Hepatocyte (in vitro differentiated cells): ENCODE measurements around the gene INPP4B. TPM values are rescaled to one million over a fixed set of nuclear protein-coding genes. Genes with fewer than 3 reads are reported as not detected.
"Not testable (repeated sequence)": the region's sequence is repeated elsewhere in the genome, so short reads cannot be mapped to it uniquely, and the experiment has no call there.

Experiments used
- DNase-seq: peaks from one replicate; pipeline ENCODE4 v3.0.0-alpha.2; 2016; ENCODE audit warnings: low spot score
- H2AFZ ChIP-seq: fragments of 200-600 bp; sonication (generic); 2 replicates; pipeline ENCODE4 v1.6.0; 2016; ENCODE audit warnings: antibody characterized with exemption, mild to moderate bottlenecking
- H3K27ac ChIP-seq: fragments of 200-600 bp; sonication (generic); 2 replicates; pipeline ENCODE4 v1.5.1; 2016; ENCODE audit warnings: mild to moderate bottlenecking
- H3K27me3 ChIP-seq: fragments of 200-600 bp; sonication (generic); 2 replicates; pipeline ENCODE4 v1.6.1; 2016
- H3K36me3 ChIP-seq: fragments of 200-600 bp; sonication (generic); replicated peaks from 2 replicates; pipeline ENCODE4 v1.5.1; 2016; ENCODE audit warnings: low read depth; ENCODE audit not compliant: insufficient read depth
- H3K4me1 ChIP-seq: fragments of 200-600 bp; sonication (generic); 2 replicates; pipeline ENCODE4 v1.5.1; 2016; ENCODE audit warnings: mild to moderate bottlenecking, moderate library complexity; ENCODE audit not compliant: insufficient read depth
- H3K4me2 ChIP-seq: fragments of 200-600 bp; sonication (generic); 2 replicates; pipeline ENCODE4 v1.6.0; 2016
- H3K4me3 ChIP-seq: fragments of 200-600 bp; sonication (generic); 2 replicates; pipeline ENCODE4 v1.5.1; 2016; ENCODE audit warnings: mild to moderate bottlenecking
- H3K79me2 ChIP-seq: fragments of 200-600 bp; sonication (generic); 2 replicates; pipeline ENCODE4 v1.6.0; 2017; ENCODE audit warnings: mild to moderate bottlenecking
- H3K9me2 ChIP-seq: fragments of 200-600 bp; sonication (generic); replicated peaks from 2 replicates; pipeline ENCODE4 v1.6.0; 2017; ENCODE audit warnings: mild to moderate bottlenecking; ENCODE audit not compliant: insufficient read depth
- H3K9me3 ChIP-seq: fragments of 200-600 bp; sonication (generic); 2 replicates; pipeline ENCODE4 v1.5.1; 2016; ENCODE audit warnings: low read depth, mild to moderate bottlenecking
- H4K20me1 ChIP-seq: fragments of 200-600 bp; sonication (generic); 2 replicates; pipeline ENCODE4 v1.6.0; 2016; ENCODE audit warnings: mild to moderate bottlenecking; ENCODE audit not compliant: insufficient read depth, poor library complexity, severe bottlenecking
- CTCF ChIP-seq: fragments of 200-600 bp; sonication (generic); IDR thresholded peaks from 2 replicates; pipeline ENCODE4 v1.5.1; 2016; ENCODE audit warnings: antibody characterized with exemption, mild to moderate bottlenecking; ENCODE audit not compliant: poor library complexity
- EZH2 ChIP-seq: fragments of 200-600 bp; sonication (generic); IDR thresholded peaks from 2 replicates; pipeline ENCODE4 v1.6.1; 2016; ENCODE audit warnings: antibody characterized with exemption, mild to moderate bottlenecking, borderline replicate concordance
- EZH2phosphoT487 ChIP-seq: fragments of 200-600 bp; sonication (generic); IDR thresholded peaks from one replicate; pipeline ENCODE4 v1.6.1; 2018; ENCODE audit warnings: antibody characterized with exemption, mild to moderate bottlenecking, low read depth, moderate library complexity; ENCODE audit not compliant: unreplicated experiment, severe bottlenecking
- WGBS: methylation state at CpG from one replicate; pipeline ENCODE4 v1.1.6; 2016; ENCODE audit warnings: low lambda C conversion rate; ENCODE audit errors: missing lambda C conversion rate; 5-methylcytosine and 5-hydroxymethylcytosine counted together
- polyA plus RNA-seq: library from polyadenylated mRNA; unstranded; fragments of >200 nt; fragmentation: Nextera tagmentation; extraction: Ambion mirVana; gene quantifications from 2 replicates; pipeline ENCODE4 v1.2.1, GENCODE V29; 2016
- total RNA-seq: library from RNA; depleted of rRNA; stranded (reverse); fragments of >200 nt; gene quantifications from 2 replicates; pipeline ENCODE4 v1.2.3, GENCODE V29; 2014

INPP4B gene
- total and polyA plus RNA-seq, 2 experiments from 2014 or later = 4.2 to 7.1 TPM

- H2AFZ ChIP-seq = no peak overlapping the region
- no peaks in the 10 kb centered on the region for H4K20me1 ChIP-seq
- H3K27me3 ChIP-seq = no peaks in the 10 kb centered on the region
- H3K36me3 ChIP-seq = no peaks in the 10 kb centered on the region
- no peaks in the 10 kb centered on the region for H3K79me2 ChIP-seq
- H3K4me2 ChIP-seq = no peak overlapping the region
- no peak for DNase-seq
- no peak overlapping the region for H3K4me3 ChIP-seq
- no peak for TF ChIP-seq EZH2
- TF ChIP-seq EZH2phosphoT487 = no peak
- no peak for TF ChIP-seq CTCF
- H3K4me1 ChIP-seq = peaks cover 13% of the 10 kb centered on the region
- no peak overlapping the region for H3K27ac ChIP-seq
- WGBS = 29% methylated on average over 2 of the region's 2 CpGs
- no peaks in the 10 kb centered on the region for H3K9me3 ChIP-seq
- no peaks in the 10 kb centered on the region for H3K9me2 ChIP-seq
Observed at GRCh38 chr4:142402156-142402555, 443.9 kb downstream of the INPP4B start.

- not testable (repeated sequence) for H3K27ac ChIP-seq, H3K9me2 ChIP-seq, H3K79me2 ChIP-seq, DNase-seq, H3K27me3 ChIP-seq, H4K20me1 ChIP-seq, H3K4me1 ChIP-seq, H3K36me3 ChIP-seq, H3K4me2 ChIP-seq, H3K4me3 ChIP-seq, H3K9me3 ChIP-seq, H2AFZ ChIP-seq
- 92% methylated on average over 16 of the region's 16 CpGs for WGBS
Observed at GRCh38 chr4:142397364-142397991, 448.6 kb downstream of the INPP4B start.

- H3K9me2 ChIP-seq = no peaks in the 10 kb centered on the region
- no peaks in the 10 kb centered on the region for H3K36me3 ChIP-seq
- H3K27me3 ChIP-seq = no peaks in the 10 kb centered on the region
- H2AFZ ChIP-seq = no peak overlapping the region
- DNase-seq = no peak
- H3K4me3 ChIP-seq = no peak overlapping the region
- H3K27ac ChIP-seq = no peak overlapping the region
- H3K9me3 ChIP-seq = no peaks in the 10 kb centered on the region
- TF ChIP-seq CTCF = no peak
- TF ChIP-seq EZH2 = no peak
- no peak for TF ChIP-seq EZH2phosphoT487
- no peaks in the 10 kb centered on the region for H3K4me1 ChIP-seq
- no peaks in the 10 kb centered on the region for H3K79me2 ChIP-seq
- 63% methylated on average over 1 of the region's 1 CpG for WGBS
- no peaks in the 10 kb centered on the region for H4K20me1 ChIP-seq
- H3K4me2 ChIP-seq = no peak overlapping the region
Observed at GRCh38 chr4:142396279-142396678, 449.8 kb downstream of the INPP4B start.

- H3K4me1 ChIP-seq = no peaks in the 10 kb centered on the region
- H3K9me3 ChIP-seq = no peaks in the 10 kb centered on the region
- no peaks in the 10 kb centered on the region for H4K20me1 ChIP-seq
- H3K36me3 ChIP-seq = no peaks in the 10 kb centered on the region
- no peak overlapping the region for H3K4me2 ChIP-seq
- no peak overlapping the region for H3K27ac ChIP-seq
- no peak for DNase-seq
- H3K79me2 ChIP-seq = no peaks in the 10 kb centered on the region
- no peaks in the 10 kb centered on the region for H3K27me3 ChIP-seq
- H3K4me3 ChIP-seq = no peak overlapping the region
- TF ChIP-seq CTCF (no peak), EZH2 (no peak), EZH2phosphoT487 (no peak)
- H3K9me2 ChIP-seq = no peaks in the 10 kb centered on the region
- 73% methylated on average over 4 of the region's 4 CpGs for WGBS
- H2AFZ ChIP-seq = no peak overlapping the region
Observed at GRCh38 chr4:142393127-142393526, 453.0 kb downstream of the INPP4B start.
